HEK293T (cell line): ENCODE measurements around the gene GCDH.

ENCODE experiments used
- CTBP1 ChIP-seq: fragments of 450-650 bp; IDR thresholded peaks from 2 replicates; pipeline ENCODE4 v1.6.1; 2016; ENCODE audit warnings: borderline replicate concordance
- FOXM1 ChIP-seq: fragments of 450-650 bp; IDR thresholded peaks from 2 replicates; pipeline ENCODE4 v1.6.1; 2017; ENCODE audit warnings: mild to moderate bottlenecking, borderline replicate concordance
- HDGF ChIP-seq: fragments of 450-650 bp; IDR thresholded peaks from 2 replicates; pipeline ENCODE4 v1.6.1; 2017; ENCODE audit warnings: antibody characterized with exemption, borderline replicate concordance
- SUZ12 ChIP-seq: fragments of 450-650 bp; IDR thresholded peaks from 2 replicates; pipeline ENCODE4 v1.6.1; 2016; ENCODE audit warnings: mild to moderate bottlenecking
- TF ChIP-seq, protein P1 (sequence below): fragments of 450-650 bp; IDR thresholded peaks from 2 replicates; pipeline ENCODE4 v1.6.1; 2016

DNA sequence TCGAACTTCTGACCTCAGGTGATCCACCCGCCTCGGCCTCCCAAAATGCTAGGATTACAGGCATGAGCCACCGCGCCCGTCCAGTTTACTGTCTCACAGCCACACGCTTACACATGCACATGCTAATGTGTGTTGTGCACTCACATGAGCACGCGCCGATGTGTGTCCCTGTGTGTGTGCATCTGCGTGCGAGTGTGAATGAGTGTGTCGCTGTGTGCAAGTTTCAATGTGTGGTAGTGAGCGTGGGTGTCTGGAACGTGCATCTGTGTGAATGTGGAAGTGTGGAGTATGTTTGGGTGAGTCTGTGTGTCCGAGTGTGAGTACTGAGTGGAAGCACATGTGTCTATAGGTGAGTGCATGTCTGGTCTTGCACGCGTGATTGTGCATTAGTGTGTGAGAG, 48.4 kb upstream of the GCDH start:
- no peak for TF ChIP-seq FOXM1
- no peak for TF ChIP-seq CTBP1
- TF ChIP-seq HDGF: no peak
- TF ChIP-seq SUZ12: no peak
- TF ChIP-seq, protein P1, sequence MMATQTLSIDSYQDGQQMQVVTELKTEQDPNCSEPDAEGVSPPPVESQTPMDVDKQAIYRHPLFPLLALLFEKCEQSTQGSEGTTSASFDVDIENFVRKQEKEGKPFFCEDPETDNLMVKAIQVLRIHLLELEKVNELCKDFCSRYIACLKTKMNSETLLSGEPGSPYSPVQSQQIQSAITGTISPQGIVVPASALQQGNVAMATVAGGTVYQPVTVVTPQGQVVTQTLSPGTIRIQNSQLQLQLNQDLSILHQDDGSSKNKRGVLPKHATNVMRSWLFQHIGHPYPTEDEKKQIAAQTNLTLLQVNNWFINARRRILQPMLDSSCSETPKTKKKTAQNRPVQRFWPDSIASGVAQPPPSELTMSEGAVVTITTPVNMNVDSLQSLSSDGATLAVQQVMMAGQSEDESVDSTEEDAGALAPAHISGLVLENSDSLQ: no peak
